ENCODE data around the gene FEV.

DNA sequence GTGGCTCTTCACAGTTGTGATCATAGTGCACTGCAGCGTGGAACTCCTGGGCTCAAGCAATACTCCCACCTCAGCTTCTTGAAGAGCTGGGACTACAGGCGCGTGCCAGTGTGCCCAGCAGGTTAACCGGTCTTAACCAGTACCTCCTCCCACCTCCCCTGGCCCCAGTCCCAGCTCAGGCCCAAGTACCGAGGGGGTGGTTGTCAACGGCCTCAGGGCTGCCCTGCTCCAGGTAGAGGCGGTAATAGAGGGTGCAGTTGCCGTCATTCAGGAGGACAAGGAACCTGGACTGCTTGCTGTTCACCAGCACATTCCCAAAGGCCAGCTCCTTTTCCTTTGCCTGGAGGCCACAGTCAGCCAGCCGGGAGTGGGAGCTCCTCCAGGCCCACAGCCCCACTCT lies 36.6 kb upstream of the FEV start:
- TF ChIP-seq POLR2A (IDR thresholded peaks at IDR 0.05; ENCODE audit: low read length) (no peak), GATA1 (IDR thresholded peaks at IDR 0.05; ENCODE audit: low read depth, low read length) (no peak)

All from erythroblast (primary cell).